IPS-NIHi7 (cell line): ENCODE results near the gene TMEM81.
A peak's percentile ranks its signal among the peaks of the same experiment; 100 is the strongest.

ENCODE experiments used
- DNase-seq: peaks from one replicate; pipeline ENCODE4 v3.0.0; 2012; ENCODE audit warnings: mixed read lengths; ENCODE audit errors: extremely low spot score

The TMEM81 gene

GRCh38 chr1:205059660-205060059, 24.6 kb downstream of the TMEM81 start:
- DNase-seq: no peak

DNA sequence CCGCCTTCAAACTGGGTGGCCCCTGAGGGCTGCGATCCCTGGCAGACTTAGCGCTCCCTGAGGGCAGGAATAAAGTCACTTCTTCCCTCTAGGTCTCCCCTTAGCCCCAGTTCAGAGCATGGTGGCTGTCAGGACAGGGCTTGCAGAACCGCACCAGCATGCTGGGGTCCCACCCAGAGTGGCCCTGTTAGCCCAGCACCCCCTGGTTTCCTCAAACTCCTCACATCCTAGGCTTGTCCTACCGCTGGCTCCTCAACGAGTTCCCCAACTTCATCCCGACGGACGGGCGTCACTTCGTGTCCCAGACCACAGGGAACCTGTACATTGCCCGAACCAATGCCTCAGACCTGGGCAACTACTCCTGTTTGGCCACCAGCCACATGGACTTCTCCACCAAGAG, 25.4 kb downstream of the TMEM81 start:
- no peak for DNase-seq

DNA sequence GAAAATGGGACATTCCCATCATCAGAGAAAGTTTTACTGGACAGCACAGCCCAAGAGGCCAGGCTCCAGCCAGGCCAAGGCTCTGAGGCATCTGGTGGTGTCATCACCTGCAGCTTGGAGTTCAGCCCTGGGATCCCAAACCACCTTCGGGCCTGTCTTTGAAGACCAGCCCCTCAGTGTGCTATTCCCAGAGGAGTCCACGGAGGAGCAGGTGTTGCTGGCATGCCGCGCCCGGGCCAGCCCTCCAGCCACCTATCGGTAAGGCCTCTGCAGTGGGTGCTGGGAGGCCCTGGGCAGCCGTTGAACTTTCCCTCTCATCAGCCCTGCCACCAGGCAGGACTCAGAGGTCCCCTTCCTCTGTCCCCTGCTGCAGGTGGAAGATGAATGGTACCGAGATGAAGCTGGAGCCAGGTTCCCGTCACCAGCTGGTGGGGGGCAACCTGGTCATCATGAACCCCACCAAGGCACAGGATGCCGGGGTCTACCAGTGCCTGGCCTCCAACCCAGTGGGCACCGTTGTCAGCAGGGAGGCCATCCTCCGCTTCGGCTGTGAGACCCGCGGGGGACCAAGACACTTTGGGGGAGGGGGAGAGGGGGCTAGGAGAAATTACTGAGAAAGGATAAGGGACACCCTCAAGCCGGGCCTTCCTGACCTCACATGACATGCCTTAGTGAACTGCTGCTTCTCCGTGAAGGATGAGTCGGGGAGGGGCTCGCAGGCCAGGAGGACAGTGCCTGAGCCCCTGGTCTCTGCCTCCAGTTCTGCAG, 26.3 kb downstream of the TMEM81 start:
- DNase-seq: no peak

GRCh38 chr1:205056956-205057568, 27.2 kb downstream of the TMEM81 start:
- no peak for DNase-seq

- no peak for DNase-seq
These were observed 28.1 kb downstream of the TMEM81 start for GRCh38 chr1:205056188-205056611.

GRCh38 chr1:205054013-205054412, 30.2 kb downstream of the TMEM81 start:
- peak; percentile 63 for DNase-seq

DNA sequence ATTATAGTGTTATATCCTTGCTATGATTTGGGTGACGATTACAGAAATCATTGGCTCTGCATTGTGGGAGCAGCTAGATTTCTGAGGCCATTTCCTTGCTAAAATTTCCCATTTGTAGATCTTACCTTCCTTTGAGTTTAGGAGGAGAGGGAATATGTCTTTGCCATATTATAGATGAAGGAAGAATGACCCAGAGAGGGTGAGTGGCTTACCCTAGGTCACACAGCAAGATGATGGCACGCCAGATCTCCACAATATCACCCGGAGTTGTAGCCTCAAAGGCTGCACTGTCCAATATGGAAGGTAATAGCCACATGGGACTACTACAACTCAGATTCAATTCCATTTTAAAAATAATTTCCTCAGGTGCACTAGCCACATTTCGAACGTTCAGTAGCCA, 31.0 kb downstream of the TMEM81 start:
- no peak for DNase-seq

- DNase-seq: no peak
These were observed 31.6 kb downstream of the TMEM81 start for GRCh38 chr1:205052690-205053089.

- DNase-seq: no peak
These were observed 34.8 kb downstream of the TMEM81 start for GRCh38 chr1:205049479-205049878.

DNA sequence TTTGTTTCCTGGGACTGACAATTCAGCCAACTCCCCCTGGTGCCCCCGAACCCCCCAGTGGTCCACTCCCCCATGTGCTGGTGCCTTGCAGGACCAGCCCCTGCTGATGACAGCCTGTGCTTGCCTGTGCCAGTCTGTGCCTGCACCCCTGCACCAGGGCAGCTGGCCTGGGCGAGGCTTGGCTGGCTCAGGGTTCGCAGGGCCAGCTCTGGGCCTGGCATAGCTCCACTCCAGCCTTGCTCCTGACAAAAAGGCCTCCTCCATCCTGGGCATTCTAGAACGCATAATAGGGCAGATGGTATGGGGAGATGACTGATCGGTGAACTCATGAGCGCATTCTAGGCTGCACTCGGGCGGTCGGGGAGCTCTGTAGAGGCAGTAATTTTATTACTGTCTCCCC, 35.9 kb downstream of the TMEM81 start:
- no peak for DNase-seq

GRCh38 chr1:205047764-205048231, 36.5 kb downstream of the TMEM81 start:
- DNase-seq: no peak

DNA sequence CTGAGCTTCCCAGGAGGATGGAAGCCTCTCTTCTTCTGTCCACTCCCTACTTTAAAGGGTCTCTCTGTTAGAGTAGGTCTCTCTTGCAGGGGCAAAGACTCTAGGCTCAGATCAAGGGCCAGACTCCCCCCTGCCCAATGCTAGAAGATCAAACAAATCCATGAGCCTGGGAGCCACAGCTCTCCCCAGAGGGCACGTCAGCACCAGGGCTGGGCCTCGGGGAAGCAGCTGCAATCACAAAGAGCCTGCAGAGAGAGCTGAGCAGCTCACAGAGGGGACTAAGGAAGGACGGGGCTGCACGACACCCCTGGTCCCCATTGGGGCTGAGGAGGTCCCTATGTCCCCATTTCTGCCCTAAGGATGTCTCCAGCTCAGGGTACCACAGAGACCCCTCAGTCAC, 37.4 kb downstream of the TMEM81 start:
- DNase-seq: no peak

GRCh38 chr1:205045146-205045545, 39.1 kb downstream of the TMEM81 start:
- DNase-seq: no peak

- DNase-seq: peak; percentile 62
These were observed 39.5 kb downstream of the TMEM81 start for GRCh38 chr1:205044741-205045140.

DNA sequence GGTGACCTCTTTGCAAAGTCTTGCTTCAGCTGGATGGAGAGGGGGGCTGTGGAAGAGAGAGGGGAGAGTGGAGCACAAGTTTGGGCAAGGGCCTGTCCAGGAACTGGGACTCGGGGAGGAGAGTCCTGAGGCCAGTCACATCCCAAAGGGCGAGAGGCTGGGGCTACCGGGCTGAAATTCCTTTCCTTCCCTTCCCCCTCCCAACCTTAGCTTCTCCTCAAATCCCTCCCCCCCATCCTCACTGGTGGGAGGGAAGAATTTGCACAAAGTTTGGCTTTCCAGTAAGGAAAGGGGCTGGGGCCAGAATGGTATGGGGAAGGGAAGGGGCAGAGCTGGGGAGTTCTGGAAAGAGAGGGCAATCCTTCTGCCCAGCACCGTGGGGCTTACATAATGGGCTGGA, 40.4 kb downstream of the TMEM81 start:
- no peak for DNase-seq

DNA sequence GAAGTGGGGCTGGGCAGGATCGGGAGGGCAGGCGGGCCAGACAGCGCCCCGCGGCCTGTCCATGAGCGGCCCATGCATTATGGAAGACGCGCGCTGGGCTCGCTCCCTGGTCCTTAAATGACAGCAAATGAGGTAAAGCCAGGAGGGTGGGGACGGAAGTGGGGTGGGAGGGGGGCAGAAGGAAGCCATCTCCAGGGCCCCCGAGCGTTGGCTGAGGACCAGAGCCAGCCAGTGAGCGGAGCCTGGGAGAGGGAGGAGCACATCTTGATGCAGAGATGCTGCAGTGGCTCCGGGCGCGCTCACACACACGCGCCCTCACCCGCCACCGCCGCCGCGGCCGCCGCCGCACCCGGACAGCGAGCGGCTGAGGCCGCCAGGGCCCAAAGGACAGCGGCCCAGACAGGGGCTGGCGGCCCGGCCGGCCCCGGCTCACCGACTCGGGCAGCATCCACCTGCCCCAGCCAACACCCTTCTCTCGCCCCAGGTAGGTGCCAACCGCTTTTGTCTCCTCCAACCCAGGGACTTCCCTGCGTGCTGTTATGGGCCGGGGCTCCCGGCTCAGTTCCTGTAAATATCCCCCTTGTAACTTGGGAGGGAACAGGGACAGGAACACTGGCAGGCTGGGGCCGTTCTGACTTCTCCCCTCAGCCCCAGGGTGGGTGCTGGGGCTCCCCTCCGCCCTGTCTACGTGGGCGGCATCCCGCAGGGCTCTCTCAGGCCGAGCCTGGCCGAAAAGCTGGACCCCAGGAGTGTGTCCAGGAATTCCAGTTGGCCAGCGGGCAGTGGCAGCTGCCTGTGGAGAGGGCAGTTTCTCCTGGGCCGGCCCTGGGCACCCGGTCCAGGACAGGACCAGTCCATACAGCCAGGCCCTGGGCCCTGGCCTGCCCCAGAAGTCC, 41.1 kb downstream of the TMEM81 start, which contains the start of gene CNTN2:
Gene CNTN2, plus strand, starts transcription at position 302 of the 896 bp plus-strand sequence. CDS start 9,974 bp downstream, outside the sequence.
- peak; percentile 73 for DNase-seq

GRCh38 chr1:205041998-205042910, 42.0 kb downstream of the TMEM81 start:
- no peak for DNase-seq

- no peak for DNase-seq
These were observed 43.1 kb downstream of the TMEM81 start for GRCh38 chr1:205041001-205041715.

DNA sequence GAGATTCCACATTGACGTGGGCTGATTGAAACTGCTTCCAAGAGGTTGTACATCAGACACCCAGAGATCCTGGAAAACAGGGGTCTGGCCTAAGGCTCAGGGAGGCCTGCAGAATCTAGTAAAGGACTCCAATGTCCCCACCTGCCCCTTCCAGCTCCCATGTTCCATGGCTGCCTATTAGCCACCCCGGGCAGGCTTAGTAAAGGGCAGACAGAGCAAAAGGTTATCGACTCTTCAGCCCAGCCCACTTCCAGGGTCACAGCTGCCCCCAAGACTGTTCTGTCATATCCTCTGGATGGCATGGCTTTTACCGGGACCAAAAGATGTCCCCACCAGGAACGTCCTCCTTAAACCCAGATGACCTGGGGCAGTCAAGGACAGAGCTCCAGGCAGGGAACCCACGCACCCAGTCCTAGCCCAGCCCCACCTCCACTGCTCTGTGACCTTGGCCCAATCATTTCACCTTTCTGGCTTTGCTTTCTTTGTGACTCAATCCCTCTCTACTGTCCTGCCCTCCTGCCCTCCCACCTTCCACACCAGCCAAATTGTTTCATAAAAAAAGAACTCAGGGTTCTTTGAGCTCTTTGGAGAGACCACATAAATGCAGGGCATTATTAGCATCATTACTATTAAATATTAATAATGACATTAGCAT, 46.0 kb downstream of the TMEM81 start:
- no peak for DNase-seq

DNA sequence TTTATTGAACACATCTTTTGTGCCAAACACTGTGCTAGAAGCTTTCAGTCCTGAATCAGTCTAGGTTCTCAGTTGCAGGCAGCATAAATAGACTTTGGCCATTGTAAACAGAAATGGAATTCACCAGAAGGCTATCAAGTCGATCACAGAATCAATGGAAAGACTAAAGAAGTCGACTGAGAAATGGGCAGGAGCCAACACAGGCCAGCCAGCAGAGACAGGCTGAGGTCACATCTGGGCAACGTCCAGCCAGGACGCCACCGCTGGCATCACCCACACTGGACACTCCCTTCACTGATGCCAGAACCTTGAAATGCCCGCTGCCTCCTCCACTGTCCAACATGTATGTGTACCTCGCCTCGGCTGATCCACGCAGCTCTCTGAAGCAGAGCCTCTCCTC, 46.7 kb downstream of the TMEM81 start:
- no peak for DNase-seq
